Keratinocyte (primary cell): Measurements from ENCODE around the gene MLLT3. TPM values are rescaled to one million over a fixed set of nuclear protein-coding genes. Genes with fewer than 3 reads are reported as not detected.

Experiments used
- DNase-seq: peaks from one replicate; pipeline ENCODE4 v3.0.0-alpha.2; 2011; ENCODE audit warnings: low read depth, missing footprints, low spot score
- FAIRE-seq: peaks from 2 replicates; lab custom pipeline; 2011; peaks lifted over from hg19 to GRCh38; lab: Jason Lieb, UNC
- H2AFZ ChIP-seq: 2 replicates; pipeline ENCODE4 v1.6.0; 2012; ENCODE audit warnings: low read length, control low read depth, inconsistent platforms; ENCODE audit not compliant: control insufficient read depth
- H3K27ac ChIP-seq: 2 replicates; pipeline ENCODE4 v1.5.1; 2011; ENCODE audit warnings: low read length; ENCODE audit not compliant: control insufficient read depth, insufficient read depth
- H3K27me3 ChIP-seq: 3 replicates; pipeline ENCODE4 v1.6.0; 2011; ENCODE audit warnings: low read length; ENCODE audit not compliant: control insufficient read depth, insufficient read depth; ENCODE audit errors: extremely low read depth
- H3K36me3 ChIP-seq, 2 experiments: 2 replicates in 1 of 2; 3 replicates in 1 of 2; pipeline ENCODE4 v1.5.1; 2011; ENCODE audit warnings: low read length in 2 of 2, mild to moderate bottlenecking in 1 of 2; ENCODE audit not compliant: control insufficient read depth in 2 of 2, insufficient read depth in 2 of 2; ENCODE audit errors: extremely low read depth in 1 of 2
- H3K4me1 ChIP-seq: 3 replicates; pipeline ENCODE4 v1.5.1; 2011; ENCODE audit warnings: low read length; ENCODE audit not compliant: control insufficient read depth, insufficient read depth; ENCODE audit errors: extremely low read depth
- H3K4me2 ChIP-seq: 3 replicates; pipeline ENCODE4 v1.6.0; 2011; ENCODE audit warnings: low read depth, low read length; ENCODE audit not compliant: control insufficient read depth, insufficient read depth; ENCODE audit errors: extremely low read depth
- H3K4me3 ChIP-seq, 3 experiments: fragments of 200-600 bp in 1 of 3; sonication (generic) in 1 of 3; 2 replicates in 2 of 3; 3 replicates in 1 of 3; pipeline ENCODE4 v1.5.1; 2011 to 2016; ENCODE audit warnings: low read length in 3 of 3, mild to moderate bottlenecking in 3 of 3, control low read depth in 2 of 3, inconsistent platforms in 1 of 3, low read depth in 1 of 3, mixed read lengths in 1 of 3, mixed run types in 1 of 3, moderate library complexity in 1 of 3; ENCODE audit not compliant: control insufficient read depth in 2 of 3, insufficient read depth in 2 of 3; ENCODE audit errors: extremely low read depth in 1 of 3
- H3K79me2 ChIP-seq: 2 replicates; pipeline ENCODE4 v1.6.0; 2012; ENCODE audit warnings: low read length; ENCODE audit not compliant: control insufficient read depth, insufficient read depth
- H3K9ac ChIP-seq: 3 replicates; pipeline ENCODE4 v1.6.0; 2011; ENCODE audit warnings: low read length; ENCODE audit not compliant: control insufficient read depth, insufficient read depth; ENCODE audit errors: extremely low read depth
- H3K9me1 ChIP-seq: 3 replicates; pipeline ENCODE4 v1.6.0; 2011; ENCODE audit warnings: low read length; ENCODE audit not compliant: control insufficient read depth, insufficient read depth; ENCODE audit errors: extremely low read depth
- H3K9me3 ChIP-seq: 2 replicates; pipeline ENCODE4 v1.5.1; 2012; ENCODE audit warnings: low read depth, low read length; ENCODE audit not compliant: control insufficient read depth
- H4K20me1 ChIP-seq: 3 replicates; pipeline ENCODE4 v1.6.0; 2011; ENCODE audit warnings: low read length; ENCODE audit not compliant: control insufficient read depth, insufficient read depth; ENCODE audit errors: extremely low read depth
- CTCF ChIP-seq, 3 experiments: IDR thresholded peaks in 1 of 3; conservative IDR thresholded peaks in 1 of 3; optimal IDR thresholded peaks in 1 of 3; 2 replicates in 2 of 3; 3 replicates in 1 of 3; pipeline versions ENCODE3 to v1.5.1; 2011; ENCODE audit warnings: low read length in 3 of 3, mild to moderate bottlenecking in 3 of 3, moderate library complexity in 2 of 3, control low read depth in 1 of 3, inconsistent platforms in 1 of 3; ENCODE audit not compliant: insufficient read depth in 2 of 3; ENCODE audit errors: extremely low read depth in 1 of 3
- EZH2 ChIP-seq: IDR thresholded peaks from one replicate; pipeline ENCODE4 v1.6.1; 2012; ENCODE audit warnings: inconsistent platforms, mild to moderate bottlenecking, low read length, moderate library complexity
- dilution Hi-C: fragments of 300-500 bp; cut with MboI; formaldehyde crosslinking; loops from one replicate; pipeline ENCODE4 v1.7.0; 2020; ENCODE audit warnings: low sequenced_read_pairs; ENCODE audit not compliant: extremely low pct_ligation_motif_present
- polyA plus RNA-seq, 5 experiments: library from polyadenylated mRNA; depleted of rRNA in 3 of 5; stranded (reverse) in 3 of 5; stranded (forward) in 1 of 5; unstranded in 1 of 5; fragments of >200 nt; gene quantifications; 1 replicate in 1 of 5; 2 replicates in 3 of 5; 3 replicates in 1 of 5; pipeline versions ENCODE4 v1.2.1 to v1.2.3, GENCODE V29; 2011 to 2012; ENCODE audit warnings: missing spikeins in 2 of 5, low read depth in 1 of 5, low replicate concordance in 1 of 5

Gene MLLT3
- polyA plus RNA-seq, 1 donor (not counting 4 experiments of a cell fraction or from before 2014, with no cell fraction given), result 17.0 TPM

GRCh38 chr9:20570756-20571155, 51.5 kb downstream of the MLLT3 start:
- FAIRE-seq, result no peak
- Histone ChIP-seq H3K9me1 (no peaks in the 10 kb centered on the region), H2AFZ (no peak overlapping the region), H3K4me3 (no peak overlapping the region), H4K20me1 (no peaks in the 10 kb centered on the region), H3K36me3 (no peaks in the 10 kb centered on the region), H3K27ac (no peak overlapping the region), H3K27me3 (no peaks in the 10 kb centered on the region), H3K79me2 (no peaks in the 10 kb centered on the region), H3K9me3 (no peaks in the 10 kb centered on the region), H3K4me1 (no peaks in the 10 kb centered on the region), H3K4me2 (no peak overlapping the region), H3K9ac (no peak overlapping the region)
- dilution Hi-C loops, result no loop called here
- TF ChIP-seq CTCF (optimal IDR thresholded peaks at IDR 0.05 in 1 of 3, IDR thresholded peaks at IDR 0.05 in 1 of 3, conservative IDR thresholded peaks at IDR 0.05 in 1 of 3; ENCODE audit: extremely low read depth in 1 of 3, insufficient read depth in 2 of 3, low read length in 3 of 3) (no peak), EZH2 (no peak)
- DNase-seq, result no peak

GRCh38 chr9:20570087-20570486, 52.2 kb downstream of the MLLT3 start:
- Histone ChIP-seq H3K4me2 (no peak overlapping the region), H3K4me3 (no peak overlapping the region), H3K36me3 (no peaks in the 10 kb centered on the region), H3K27ac (no peak overlapping the region), H3K4me1 (no peaks in the 10 kb centered on the region), H3K9me3 (no peaks in the 10 kb centered on the region), H3K27me3 (no peaks in the 10 kb centered on the region), H4K20me1 (no peaks in the 10 kb centered on the region), H2AFZ (no peak overlapping the region), H3K79me2 (no peaks in the 10 kb centered on the region), H3K9ac (no peak overlapping the region), H3K9me1 (no peaks in the 10 kb centered on the region)
- no peak for DNase-seq
- no peak for FAIRE-seq
- dilution Hi-C loops, result no loop called here
- TF ChIP-seq CTCF (optimal IDR thresholded peaks at IDR 0.05 in 1 of 3, IDR thresholded peaks at IDR 0.05 in 1 of 3, conservative IDR thresholded peaks at IDR 0.05 in 1 of 3; ENCODE audit: extremely low read depth in 1 of 3, insufficient read depth in 2 of 3, low read length in 3 of 3), result no peak
- TF ChIP-seq EZH2, result no peak
